RPMI8226 (cell line): Measurements from ENCODE around the gene OR52B2.

Experiments used
- DNase-seq: peaks from one replicate; pipeline ENCODE4 v3.0.0-alpha.2; 2015

The OR52B2 gene

GRCh38 chr11:6170226-6170625, at the start of gene OR52B2:
TSS of gene OR52B2 (minus strand) at chr11:6170326. CDS start at chr11:6170326, 0 bp downstream.
- DNase-seq, result no peak

DNA sequence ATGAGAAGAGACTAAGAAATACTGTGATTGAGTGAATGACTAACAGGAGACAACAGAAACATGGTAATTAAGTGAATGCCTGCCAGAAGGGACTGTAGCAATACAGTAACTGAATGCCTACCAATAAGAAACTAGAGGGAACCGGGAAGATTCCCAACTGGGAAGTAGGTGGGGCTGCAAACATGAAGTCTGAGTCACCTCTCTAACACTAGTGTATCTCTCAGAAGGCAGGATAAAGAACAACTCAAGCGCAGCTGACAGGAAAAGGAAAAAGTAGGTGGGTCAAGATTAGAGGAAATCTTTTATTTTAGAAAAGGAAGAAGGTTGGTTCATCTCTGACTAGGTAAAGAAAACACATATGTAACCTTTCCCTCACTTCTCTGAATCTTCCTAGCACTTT, 49.2 kb upstream of the OR52B2 start:
- DNase-seq, result no peak

DNA sequence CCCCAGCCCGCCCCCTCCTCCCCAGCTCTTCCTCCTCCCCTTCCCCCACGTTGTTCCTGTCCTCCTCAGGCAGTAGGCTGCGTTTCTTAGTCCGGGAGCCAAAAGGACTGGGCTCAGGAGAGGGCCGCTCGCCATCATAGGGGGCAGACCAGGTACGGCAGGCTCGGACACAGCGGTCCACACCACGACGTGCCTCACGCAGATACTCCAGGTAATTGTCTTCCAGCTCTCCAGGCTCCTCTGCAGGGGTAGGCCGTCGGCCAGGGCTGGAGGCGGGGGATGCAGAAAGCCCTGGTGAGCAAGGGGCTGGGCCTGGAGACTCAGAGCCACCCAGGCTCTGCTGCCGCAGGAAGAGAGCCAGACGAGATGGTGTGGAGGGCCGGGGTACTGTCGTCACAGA, 47.6 kb upstream of the OR52B2 start:
- DNase-seq, result no peak

- no peak for DNase-seq
These were observed 46.4 kb upstream of the OR52B2 start for GRCh38 chr11:6216501-6216900.

GRCh38 chr11:6214530-6214929, 44.4 kb upstream of the OR52B2 start:
- no peak for DNase-seq

DNA sequence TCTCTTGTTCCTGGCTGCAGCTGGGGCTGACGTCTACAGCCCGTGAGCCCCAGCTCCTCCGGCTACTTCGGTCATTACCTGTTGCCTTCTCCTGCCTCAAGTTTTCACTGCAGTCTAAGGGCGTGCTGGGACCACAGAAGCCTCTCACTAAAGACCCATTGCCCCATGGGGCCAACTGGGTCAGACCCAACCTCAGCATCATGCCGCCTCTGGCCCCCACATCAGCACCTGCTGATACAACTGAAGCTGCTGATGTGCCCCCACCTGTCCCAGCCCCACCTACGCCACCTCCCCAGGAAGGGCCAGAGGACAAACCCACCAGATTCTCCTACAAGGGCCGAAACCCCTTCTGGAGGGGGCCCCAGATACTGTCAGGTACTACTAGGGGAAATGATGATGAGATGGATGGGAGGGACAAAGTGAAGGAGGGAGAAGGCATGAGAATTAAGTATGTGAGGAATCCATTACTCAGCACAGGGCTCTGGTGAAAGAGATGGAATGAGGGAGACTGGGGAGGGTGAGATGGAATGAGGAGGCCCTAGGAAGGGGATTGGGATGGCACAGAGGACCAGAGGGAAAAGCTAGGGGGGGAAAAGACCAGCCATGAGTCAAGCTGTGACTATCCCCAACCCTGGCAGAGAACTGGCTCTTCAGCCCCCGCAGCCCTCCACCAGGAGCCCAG, 40.3 kb upstream of the OR52B2 start:
- DNase-seq, result no peak

GRCh38 chr11:6209801-6210200, 39.7 kb upstream of the OR52B2 start:
- DNase-seq, result no peak

DNA sequence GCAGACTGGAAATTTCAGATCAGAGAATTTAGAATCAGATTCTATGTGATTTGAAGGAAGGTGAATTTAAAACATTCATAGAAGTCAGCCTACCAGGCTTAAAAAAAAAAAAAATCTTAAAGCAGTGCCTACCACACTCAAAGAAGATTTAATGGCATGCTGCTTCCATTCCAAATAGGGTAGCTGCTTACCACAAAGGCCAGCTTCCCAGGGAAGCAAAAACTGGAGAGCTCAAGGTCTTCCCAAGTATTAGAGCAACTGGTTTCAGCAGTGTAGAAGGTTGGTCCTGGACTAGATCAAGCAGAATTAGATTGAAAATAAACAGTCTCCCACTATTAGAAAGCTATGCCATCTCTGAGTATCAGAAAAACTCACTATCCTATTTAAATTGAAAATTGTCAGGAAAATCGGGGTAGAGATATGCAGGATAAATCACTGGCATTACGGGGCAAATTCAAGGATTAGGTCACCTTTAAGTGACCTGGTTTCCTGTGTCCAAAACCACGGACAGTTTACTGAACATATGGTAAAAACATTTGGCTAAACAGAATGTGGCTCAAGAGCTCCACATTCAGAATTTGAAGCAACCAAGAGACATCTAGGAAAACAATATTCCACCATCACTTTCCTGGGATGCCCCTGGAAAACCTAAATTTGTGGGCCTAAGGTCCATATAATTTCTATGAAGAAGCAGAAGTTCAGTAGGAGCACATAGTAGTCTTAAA, 36.5 kb upstream of the OR52B2 start:
- DNase-seq, result no peak

DNA sequence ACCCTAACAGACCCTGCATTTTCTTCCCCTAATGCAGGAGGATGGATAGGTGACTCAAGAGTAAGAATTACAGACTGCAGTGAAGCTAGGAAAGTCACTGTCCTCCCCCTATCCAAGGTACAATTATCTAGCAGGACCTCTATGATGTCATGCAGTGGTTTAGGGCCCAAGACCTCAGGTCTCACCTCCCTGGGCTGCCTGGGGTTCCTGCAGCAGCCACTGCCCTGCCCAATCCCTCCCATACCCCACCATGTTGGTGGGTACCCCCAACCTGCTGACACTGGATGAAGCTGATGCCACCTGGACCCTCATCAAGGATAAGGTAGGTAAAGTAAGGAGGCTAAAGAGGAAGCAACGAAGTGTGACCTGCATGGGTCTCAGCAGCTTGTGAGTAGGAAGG, 35.2 kb upstream of the OR52B2 start, which contains the start of gene C11orf42:
TSS of gene C11orf42 (plus strand) at position 192 of the 400 bp plus-strand sequence. CDS start at position 251, 59 bp downstream.
- no peak for DNase-seq

GRCh38 chr11:6204706-6205105, 34.6 kb upstream of the OR52B2 start:
- no peak for DNase-seq

- DNase-seq, result no peak
These were observed 33.2 kb upstream of the OR52B2 start for GRCh38 chr11:6203327-6203726.

DNA sequence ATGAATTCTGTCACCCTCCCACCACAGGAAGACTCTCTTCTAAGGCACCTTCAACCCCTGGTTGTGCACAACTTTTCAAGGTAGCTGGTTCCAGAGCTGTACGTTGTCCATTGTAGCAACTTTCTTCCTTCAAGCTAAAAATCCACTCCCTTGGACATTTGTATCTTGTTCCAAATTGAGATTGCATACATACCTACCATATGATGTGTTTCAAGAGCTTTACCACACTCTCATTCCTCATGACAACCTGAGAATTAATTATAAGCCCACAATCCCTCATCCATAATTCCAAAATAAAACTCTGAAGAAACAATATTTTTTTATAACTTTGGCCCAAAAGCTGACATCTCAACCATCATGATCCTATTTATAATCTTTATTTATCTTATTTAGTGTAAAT, 31.9 kb upstream of the OR52B2 start:
- DNase-seq, result no peak

DNA sequence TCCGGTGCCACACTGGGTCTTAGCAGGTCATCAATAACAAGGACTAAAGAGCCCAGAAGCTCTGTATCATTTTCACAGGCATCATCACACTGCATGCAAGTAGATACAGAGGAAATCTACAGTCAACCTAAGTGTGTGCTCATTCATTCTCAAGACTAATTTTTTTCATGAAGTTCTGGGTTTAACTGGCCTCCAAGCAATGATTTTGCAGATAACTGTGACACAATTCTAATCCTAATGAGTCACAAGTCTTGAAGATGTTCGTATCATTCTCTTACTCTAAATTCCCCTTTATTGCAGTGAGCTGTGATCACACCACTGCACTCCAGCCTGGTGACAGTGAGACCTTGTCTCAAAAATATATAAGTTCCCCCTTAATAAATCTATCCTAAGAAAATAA, 31.4 kb upstream of the OR52B2 start:
- no peak for DNase-seq

GRCh38 chr11:6200975-6201374, 30.8 kb upstream of the OR52B2 start:
- no peak for DNase-seq

GRCh38 chr11:6199174-6199810, 29.2 kb upstream of the OR52B2 start, which contains the start of gene OR52W1:
TSS of gene OR52W1 (plus strand) at chr11:6199224. CDS start at chr11:6199224, 0 bp downstream.
- no peak for DNase-seq

GRCh38 chr11:6197466-6198200, 27.5 kb upstream of the OR52B2 start:
- DNase-seq, result no peak

DNA sequence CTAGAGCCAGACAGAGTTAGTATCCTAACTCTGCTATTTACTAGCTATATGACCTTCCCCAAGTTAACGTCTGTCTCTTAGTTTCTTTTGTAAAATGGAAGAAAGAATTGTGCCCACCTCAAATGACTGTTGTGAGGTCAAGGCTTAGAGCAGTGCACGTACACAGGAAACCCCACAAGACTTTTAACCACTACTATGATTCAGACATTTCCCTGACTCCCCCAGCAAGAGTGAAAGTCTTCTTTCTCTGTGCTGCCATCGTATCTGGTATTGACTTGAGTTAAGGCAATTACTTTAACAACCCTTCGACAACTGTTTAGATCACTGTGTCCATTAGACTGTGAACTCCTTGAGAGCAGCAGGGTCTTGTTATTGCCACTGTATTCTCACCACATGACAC, 26.3 kb upstream of the OR52B2 start:
- DNase-seq, result no peak

- DNase-seq, result no peak
These were observed 24.0 kb upstream of the OR52B2 start for GRCh38 chr11:6194065-6194581.

DNA sequence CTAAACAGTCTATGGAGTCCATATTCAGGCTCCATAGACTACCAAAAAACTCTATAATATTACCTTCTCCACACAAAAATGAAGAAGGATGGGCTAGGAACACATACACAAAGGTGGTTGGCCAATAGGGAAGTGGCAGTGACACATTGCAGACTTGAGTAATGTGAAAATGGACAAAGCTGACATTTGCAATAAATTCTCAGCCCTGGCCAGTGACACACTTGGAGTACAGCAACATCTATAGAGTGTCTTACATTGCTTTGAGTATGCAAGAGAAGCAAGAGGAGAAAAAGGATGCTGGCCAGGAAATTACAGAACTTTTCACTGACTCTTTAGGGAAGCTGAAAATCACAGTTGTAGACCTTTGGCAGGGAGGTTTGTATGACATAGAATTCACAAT, 21.6 kb upstream of the OR52B2 start:
- no peak for DNase-seq

GRCh38 chr11:6175440-6175839, 5.3 kb upstream of the OR52B2 start:
- no peak for DNase-seq

DNA sequence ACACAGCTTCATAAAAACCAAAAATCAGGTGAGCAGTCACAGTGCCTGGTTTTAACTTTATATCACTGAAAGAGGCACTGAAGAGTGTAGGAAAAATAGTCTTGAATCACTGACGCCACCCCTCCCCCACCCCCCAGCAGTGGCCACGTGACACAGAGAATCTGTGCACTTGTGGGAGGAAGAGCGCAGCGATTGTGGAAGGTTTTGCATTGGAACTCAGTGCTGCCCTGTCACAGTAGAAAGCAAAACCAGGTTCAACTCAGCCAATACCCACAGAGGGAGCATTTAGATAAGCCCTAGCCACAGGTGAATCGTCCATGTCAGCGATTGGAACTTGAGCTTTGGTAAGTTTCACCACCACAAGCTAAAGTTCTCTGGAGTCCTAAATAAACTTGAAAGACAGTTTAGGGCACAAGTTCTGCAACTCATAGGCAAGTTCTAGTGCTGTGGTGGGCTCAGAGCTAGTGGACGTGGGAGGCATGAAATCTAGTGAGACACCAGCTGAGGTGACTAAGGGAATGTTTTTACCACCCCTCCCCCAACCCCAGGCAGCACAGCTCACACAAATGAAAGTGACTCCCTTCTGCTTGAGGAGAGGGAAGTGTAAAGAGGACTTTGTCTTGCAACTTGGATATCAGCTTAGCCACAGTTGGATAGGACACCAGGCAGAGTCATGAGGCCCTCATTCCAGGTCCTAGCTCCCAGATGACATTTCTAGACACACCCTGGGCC, 13.3 kb downstream of the OR52B2 start:
- DNase-seq, result peak; percentile 68

GRCh38 chr11:6152126-6152525, 18.0 kb downstream of the OR52B2 start:
- no peak for DNase-seq
